K562 (cell line): Measurements from ENCODE around the gene ITSN1. TPM values are rescaled to one million over a fixed set of nuclear protein-coding genes. Genes with fewer than 3 reads are reported as not detected.

Experiments used
- ATAC-seq: fragments of 200-7000 bp; cut with Tn5 transposase; 3 replicates; pipeline ENCODE4 v1.9.1; 2020; ENCODE audit warnings: moderate library complexity
- BruUV-seq: library from RNA; stranded (reverse); fragments of 400-500 nt; replicated peaks from 2 replicates; lab custom pipeline; 2021; lab: Mats Ljungman, UMichigan
- CTCF ChIA-PET: fragments of 300-600 bp; formaldehyde crosslinking; extraction: SDS; loops from one replicate; lab custom pipeline; 2021; ENCODE audit warnings: low intra/inter-chr PET ratio; lab: Yijun Ruan, JAX
- POLR2A ChIA-PET: fragments of 300-600, 350-650 bp; sonication (Branson Sonifier 250); formaldehyde crosslinking; extraction: SDS; loops from one replicate; lab custom pipeline; 2021; ENCODE audit warnings: antibody characterized with exemption, inconsistent platforms; lab: Yijun Ruan, JAX
- DNase-seq, 4 experiments: peaks; one replicate each; pipeline versions ENCODE4 v3.0.0 to v3.0.0-alpha.2; 2011 to 2018; ENCODE audit warnings: low spot score in 3 of 4, mixed read lengths in 3 of 4; ENCODE audit errors: extremely low read depth in 1 of 4
- FAIRE-seq: peaks from 2 replicates; lab custom pipeline; 2011; peaks lifted over from hg19 to GRCh38; lab: Jason Lieb, UNC
- H2AFZ ChIP-seq: 2 replicates; pipeline ENCODE4 v1.6.0; 2011; ENCODE audit warnings: low read depth, low read length, control low read depth, inconsistent platforms
- H3K27ac ChIP-seq: fragments of 200-600 bp; 3 replicates; pipeline ENCODE4 v1.8.0; 2011; ENCODE audit warnings: low read depth, mild to moderate bottlenecking, control low read depth, inconsistent platforms, low read length, moderate library complexity, mixed read lengths; ENCODE audit errors: extremely low read depth
- H3K27me3 ChIP-seq, 2 experiments: fragments of 300-600 bp in 1 of 2; 2 replicates in 1 of 2; 3 replicates in 1 of 2; pipeline versions ENCODE4 v1.6.0 to v1.8.0; 2011; ENCODE audit warnings: inconsistent platforms in 2 of 2, low read length in 2 of 2, mild to moderate bottlenecking in 1 of 2, mixed read lengths in 1 of 2, moderate library complexity in 1 of 2; ENCODE audit not compliant: control insufficient read depth in 2 of 2, insufficient read depth in 2 of 2
- H3K36me3 ChIP-seq: fragments of 300-600 bp; 3 replicates; pipeline ENCODE4 v1.8.0; 2011; ENCODE audit warnings: mild to moderate bottlenecking, low read length, inconsistent platforms; ENCODE audit not compliant: control insufficient read depth, insufficient read depth
- H3K4me1 ChIP-seq, 2 experiments: fragments of 200-600 bp in 1 of 2; replicated peaks in 1 of 2; 2 replicates in 1 of 2; 3 replicates in 1 of 2; pipeline versions ENCODE4 v1.5.1 to v1.8.0; 2011; ENCODE audit warnings: inconsistent platforms in 2 of 2, low read length in 2 of 2, mild to moderate bottlenecking in 1 of 2, mixed read lengths in 1 of 2, moderate library complexity in 1 of 2; ENCODE audit not compliant: control insufficient read depth in 2 of 2, insufficient read depth in 2 of 2
- H3K4me2 ChIP-seq: 2 replicates; pipeline ENCODE4 v1.6.1; 2011; ENCODE audit warnings: low read length, control low read depth, inconsistent platforms, mixed read lengths; ENCODE audit not compliant: insufficient read depth
- H3K4me3 ChIP-seq: fragments of 200-600 bp; sonication (generic), shearing (Covaris generic); 2 replicates; pipeline ENCODE4 v1.5.1; 2016; ENCODE audit warnings: control low read depth, inconsistent platforms
- H3K79me2 ChIP-seq: fragments of 200-600 bp; 3 replicates; pipeline ENCODE4 v1.8.0; 2011; ENCODE audit warnings: low read length, inconsistent platforms; ENCODE audit not compliant: control insufficient read depth, insufficient read depth
- H3K9ac ChIP-seq, 2 experiments: 2 replicates each; pipeline versions ENCODE4 v1.6.0 to v1.6.1; 2011; ENCODE audit warnings: low read depth in 2 of 2, low read length in 2 of 2, control low read depth in 1 of 2, inconsistent platforms in 1 of 2, mild to moderate bottlenecking in 1 of 2, mixed read lengths in 1 of 2; ENCODE audit not compliant: insufficient read depth in 1 of 2
- H3K9me1 ChIP-seq: one replicate; pipeline ENCODE4 v1.6.0; 2011; ENCODE audit warnings: inconsistent platforms, mild to moderate bottlenecking, low read length, moderate library complexity; ENCODE audit not compliant: control insufficient read depth, insufficient read depth
- H3K9me3 ChIP-seq: replicated peaks from 2 replicates; pipeline ENCODE4 v1.5.1; 2011; ENCODE audit warnings: low read depth, low read length, inconsistent platforms; ENCODE audit not compliant: control insufficient read depth, insufficient read depth
- H4K20me1 ChIP-seq: replicated peaks from 2 replicates; pipeline ENCODE4 v1.6.1; 2011; ENCODE audit warnings: low read length, inconsistent platforms, mixed read lengths; ENCODE audit not compliant: control insufficient read depth, insufficient read depth
- BCL6 ChIP-seq: fragments of 250-450 bp; sonication (Bioruptor Pico); IDR thresholded peaks from 2 replicates; pipeline ENCODE4 v1.4.0; 2020
- CTBP1 ChIP-seq: fragments of 450-650 bp; IDR thresholded peaks from 2 replicates; pipeline ENCODE4 v1.6.1; 2016; ENCODE audit warnings: borderline replicate concordance
- ETS2 ChIP-seq: IDR thresholded peaks from 2 replicates; pipeline ENCODE4 v1.6.1; 2016; ENCODE audit warnings: borderline replicate concordance, missing genetic modification characterization, mild to moderate bottlenecking, moderate library complexity, missing compliant biosample characterization; ENCODE audit not compliant: poor library complexity, severe bottlenecking
- HNRNPL ChIP-seq: fragments of 200-400 bp; formaldehyde crosslinking; IDR thresholded peaks from 2 replicates; pipeline ENCODE4 v1.6.1; 2017; ENCODE audit warnings: low read depth, mild to moderate bottlenecking, low read length
- KAT8 ChIP-seq: fragments of 450-650 bp; IDR thresholded peaks from 2 replicates; pipeline ENCODE4 v1.6.1; 2016; ENCODE audit warnings: low read depth, mild to moderate bottlenecking
- NCOR1 ChIP-seq: fragments of 450-650 bp; IDR thresholded peaks from 2 replicates; pipeline ENCODE4 v1.6.1; 2016; ENCODE audit warnings: mild to moderate bottlenecking, moderate library complexity
- NEUROD1 ChIP-seq: fragments of 150-350 bp; IDR thresholded peaks from 2 replicates; pipeline ENCODE4 v1.6.1; 2014; ENCODE audit warnings: borderline replicate concordance, low read length, low read depth; ENCODE audit not compliant: partially characterized antibody
- PATZ1 ChIP-seq: fragments of 250-450 bp; sonication (Bioruptor Pico); IDR thresholded peaks from 2 replicates; pipeline ENCODE4 v1.5.0; 2020; ENCODE audit warnings: mild to moderate bottlenecking, borderline replicate concordance
- PTBP1 ChIP-seq: fragments of 200-400 bp; formaldehyde crosslinking; IDR thresholded peaks from 2 replicates; pipeline ENCODE4 v1.6.1; 2017; ENCODE audit warnings: low read depth, low read length
- SPI1 ChIP-seq: IDR thresholded peaks from 2 replicates; pipeline ENCODE4 v1.6.1; 2011; ENCODE audit warnings: low read depth, low read length, control low read depth, borderline replicate concordance
- SREBF2 ChIP-seq: sonication (generic); formaldehyde crosslinking; IDR thresholded peaks from 2 replicates; pipeline ENCODE4 v1.4.0; 2020; ENCODE audit warnings: mild to moderate bottlenecking, missing genetic modification reagents
- TARDBP ChIP-seq: fragments of 450-650 bp; IDR thresholded peaks from 2 replicates; pipeline ENCODE4 v1.6.1; 2016
- TCF3 ChIP-seq: sonication (generic); formaldehyde crosslinking; IDR thresholded peaks from 2 replicates; pipeline ENCODE4 v1.4.0; 2020; ENCODE audit warnings: mild to moderate bottlenecking, missing genetic modification reagents
- XRCC3 ChIP-seq: fragments of 450-650 bp; IDR thresholded peaks from 2 replicates; pipeline ENCODE4 v1.6.1; 2017; ENCODE audit warnings: mild to moderate bottlenecking, moderate library complexity
- ZKSCAN1 ChIP-seq: fragments of 150-350 bp; IDR thresholded peaks from 2 replicates; pipeline ENCODE4 v1.6.1; 2016; ENCODE audit warnings: low read depth, low read length
- ZNF398 ChIP-seq: fragments of 250-450 bp; sonication (Bioruptor Pico); IDR thresholded peaks from 2 replicates; pipeline ENCODE4 v1.8.0; 2021; ENCODE audit warnings: moderate library complexity, mild to moderate bottlenecking, inconsistent platforms
- ZNF583 ChIP-seq: fragments of 250-450 bp; sonication (Bioruptor Pico); IDR thresholded peaks from 2 replicates; pipeline ENCODE4 v1.4.0; 2020
- WGBS: fragments of 100-300 bp; shearing (Covaris generic); methylation state at CpG from one replicate; pipeline ENCODE4 v1.1.6; 2016; ENCODE audit warnings: low coverage, mixed read lengths; ENCODE audit not compliant: insufficient coverage; ENCODE audit errors: missing lambda C conversion rate; 5-methylcytosine and 5-hydroxymethylcytosine counted together
- in situ Hi-C: fragments of 300-500 bp; cut with MboI; formaldehyde crosslinking; loops from 4 replicates; pipeline ENCODE4 v1.15.0; 2018; ENCODE audit warnings: inconsistent platforms, mixed read lengths
- intact Hi-C: fragments of 100-400 bp; cut with micrococcal nuclease; formaldehyde crosslinking; loops from 2 replicates; pipeline ENCODE4 v1.14.2; 2022
- polyA plus RNA-seq, 8 experiments: library from polyadenylated mRNA; depleted of rRNA in 4 of 8; stranded (reverse) in 5 of 8; unstranded in 3 of 8; fragments of >200 nt; fragmentation: Nextera tagmentation in 2 of 8; fragmentation: Illumina TruSeq in 1 of 8; extraction: Ambion mirVana in 2 of 8; extraction: Trizol in 1 of 8; gene quantifications; 2 replicates each; pipeline versions ENCODE4 v1.2.1 to v1.2.3, GENCODE V29; 2011 to 2014; ENCODE audit warnings: inconsistent platforms in 1 of 8, missing spikeins in 1 of 8
- total RNA-seq, 7 experiments: library from RNA; depleted of rRNA in 6 of 7; stranded (reverse); fragments of >200 nt in 6 of 7; fragmentation: Illumina TruSeq in 2 of 7; extraction: Trizol in 2 of 7; gene quantifications; 2 replicates each; pipeline versions ENCODE4 v1.2.1 to v1.2.3, GENCODE V29; 2011 to 2021; ENCODE audit warnings: low replicate concordance in 1 of 7
- TF ChIP-seq, protein P1 (sequence below): sonication (generic); formaldehyde crosslinking; IDR thresholded peaks from 2 replicates; pipeline ENCODE4 v1.8.1; 2022; ENCODE audit warnings: missing genetic modification reagents

ITSN1 gene
- total and polyA plus RNA-seq, 9 of the 15 experiments (the other 6 are each of a cell fraction or from before 2014, with no cell fraction given), result 1.1 to 12.6 (median 4.8) TPM

- ChIA-PET CTCF (no interaction called here), POLR2A (interaction anchor here (0.6 kb wide), 1 partner anchor 18 kb away, joined by 3 read pairs; no protein-coding TSS in a partner anchor)
- Histone ChIP-seq H3K4me1 (peaks cover 0 to 5% of the 10 kb centered on the region in 2 experiments; a peak in 3 of 5 replicates), H2AFZ (peak overlapping the region; percentile 41), H3K36me3 (no peaks in the 10 kb centered on the region), H3K79me2 (no peaks in the 10 kb centered on the region), H3K9me1 (no peaks in the 10 kb centered on the region), H4K20me1 (no peaks in the 10 kb centered on the region), H3K9ac (no peak overlapping the region), H3K4me3 (no peak overlapping the region), H3K9me3 (no peaks in the 10 kb centered on the region), H3K27ac (no peak overlapping the region), H3K27me3 (peaks cover 0 to 3% of the 10 kb centered on the region in 2 experiments; a peak in 1 of 5 replicates), H3K4me2 (peak overlapping the region; percentile 6; the same call in 1 of the 2 replicates)
- 19% methylated on average over 6 of the region's 6 CpGs for WGBS
- FAIRE-seq, result peak; percentile 32
- DNase-seq, result peak in 2 of 4 experiments; percentile 48 to 72
- in situ Hi-C loops, result no loop called here
- intact Hi-C loops, result no loop called here
- BruUV-seq, result no TSS peak
- ATAC-seq, result peak; percentile 76
- TF ChIP-seq ZNF398 (no peak), ETS2 (tag) (no peak), BCL6 (CRISPR knock-in tag) (no peak), XRCC3 (no peak), PATZ1 (CRISPR knock-in tag) (no peak), TARDBP (no peak), HNRNPL (no peak), ZNF583 (CRISPR knock-in tag) (no peak), KAT8 (no peak), SPI1 (no peak), SREBF2 (CRISPR knock-in tag) (no peak), NCOR1 (peak; percentile 48), NEUROD1 (no peak), ZKSCAN1 (no peak), TCF3 (CRISPR knock-in tag) (peak; percentile 41), CTBP1 (no peak), PTBP1 (no peak)
- TF ChIP-seq, protein P1, sequence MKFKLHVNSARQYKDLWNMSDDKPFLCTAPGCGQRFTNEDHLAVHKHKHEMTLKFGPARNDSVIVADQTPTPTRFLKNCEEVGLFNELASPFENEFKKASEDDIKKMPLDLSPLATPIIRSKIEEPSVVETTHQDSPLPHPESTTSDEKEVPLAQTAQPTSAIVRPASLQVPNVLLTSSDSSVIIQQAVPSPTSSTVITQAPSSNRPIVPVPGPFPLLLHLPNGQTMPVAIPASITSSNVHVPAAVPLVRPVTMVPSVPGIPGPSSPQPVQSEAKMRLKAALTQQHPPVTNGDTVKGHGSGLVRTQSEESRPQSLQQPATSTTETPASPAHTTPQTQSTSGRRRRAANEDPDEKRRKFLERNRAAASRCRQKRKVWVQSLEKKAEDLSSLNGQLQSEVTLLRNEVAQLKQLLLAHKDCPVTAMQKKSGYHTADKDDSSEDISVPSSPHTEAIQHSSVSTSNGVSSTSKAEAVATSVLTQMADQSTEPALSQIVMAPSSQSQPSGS (CRISPR knock-in tag), result no peak
Observed at GRCh38 chr21:33817663-33818451, 175.6 kb downstream of the ITSN1 start.
